ENCODE results near the gene SLC25A12.
"Not testable (repeated sequence)": the region's sequence is repeated elsewhere in the genome, so short reads cannot be mapped to it uniquely, and the experiment has no call there.

The SLC25A12 gene

GRCh38 chr2:171832489-171832888 lies 61.6 kb downstream of the SLC25A12 start:
- in situ Hi-C loops (cut with MboI; ENCODE audit: low sequenced_read_pairs) = no loop called here

DNA sequence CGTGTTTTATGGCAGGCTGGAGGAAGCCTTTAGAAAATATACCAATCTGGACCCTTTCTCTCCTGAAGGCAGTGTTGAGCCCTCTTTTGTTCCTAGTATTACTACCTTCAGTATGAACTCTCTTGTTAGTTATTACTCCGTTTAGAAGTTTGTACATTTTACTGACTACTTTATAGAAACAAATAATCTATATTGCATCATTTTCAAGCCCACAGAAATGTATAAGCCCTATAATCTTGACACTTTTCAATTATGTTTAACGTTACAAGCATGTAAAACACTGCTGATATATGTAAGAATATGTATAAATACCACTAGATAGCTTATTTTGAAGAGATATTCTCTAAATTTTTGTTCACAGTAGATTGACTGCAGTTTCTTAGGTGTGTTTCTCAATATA lies 64.0 kb downstream of the SLC25A12 start:
- in situ Hi-C loops (cut with MboI; ENCODE audit: low sequenced_read_pairs) = no loop called here

- in situ Hi-C loops (cut with MboI; ENCODE audit: low sequenced_read_pairs) = no loop called here
Observed at GRCh38 chr2:171824086-171824485, 70.0 kb downstream of the SLC25A12 start.

DNA sequence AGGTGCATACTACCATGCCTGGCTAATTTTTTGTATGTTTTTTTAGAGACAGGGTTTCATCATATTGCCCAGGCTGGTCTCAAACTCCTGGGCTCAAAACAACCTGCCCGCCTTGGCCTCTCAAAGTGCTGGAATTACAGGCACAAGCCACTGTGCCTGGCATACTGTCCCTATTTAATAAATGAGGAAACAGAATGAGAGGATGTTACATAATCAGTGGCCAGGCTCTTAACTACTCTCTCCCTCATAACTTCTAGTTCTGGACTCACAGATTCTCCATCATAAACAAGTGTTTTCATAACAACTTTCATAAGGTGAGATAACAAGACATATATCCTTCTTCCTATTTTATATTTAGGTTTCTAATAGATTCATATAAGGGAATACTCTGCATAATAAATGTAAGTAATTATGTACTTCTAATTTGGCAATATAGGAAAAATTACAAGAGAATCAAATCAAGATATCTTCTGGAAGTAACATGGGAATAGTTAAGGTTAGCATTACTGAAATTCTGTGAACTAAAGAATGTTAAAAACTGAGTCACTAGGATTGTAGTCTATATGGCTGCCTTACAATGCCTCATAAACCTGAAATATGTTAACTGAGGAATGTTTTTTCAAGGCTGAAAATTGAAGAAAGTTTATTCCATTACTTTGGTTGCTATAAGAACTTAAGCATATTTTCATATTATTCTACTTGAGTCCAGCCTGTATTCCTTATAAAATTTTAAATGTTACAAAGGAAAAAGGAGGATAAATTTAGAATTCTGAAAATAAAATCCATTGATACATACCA lies 71.3 kb downstream of the SLC25A12 start:
- in situ Hi-C loops (cut with MboI; ENCODE audit: low sequenced_read_pairs) = no loop called here

DNA sequence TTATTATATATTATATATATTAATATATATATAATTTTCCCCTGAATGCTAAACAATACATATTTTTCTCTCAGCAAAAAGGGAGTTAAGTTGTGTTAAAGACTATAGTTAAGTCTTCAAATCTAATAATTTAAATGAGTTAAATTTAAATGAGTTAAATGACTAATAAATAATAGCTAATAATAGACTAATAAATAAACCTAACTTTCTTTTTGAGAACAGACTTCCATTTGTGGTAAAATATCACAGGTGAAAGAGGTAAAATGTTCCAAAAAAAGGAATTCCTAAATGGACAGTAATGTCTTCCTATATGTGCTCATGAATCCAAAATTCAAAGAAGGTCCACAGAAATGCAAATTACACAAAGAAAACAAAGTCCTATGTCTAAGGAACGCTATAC lies 74.6 kb downstream of the SLC25A12 start:
- in situ Hi-C loops (cut with MboI; ENCODE audit: low sequenced_read_pairs) = no loop called here

DNA sequence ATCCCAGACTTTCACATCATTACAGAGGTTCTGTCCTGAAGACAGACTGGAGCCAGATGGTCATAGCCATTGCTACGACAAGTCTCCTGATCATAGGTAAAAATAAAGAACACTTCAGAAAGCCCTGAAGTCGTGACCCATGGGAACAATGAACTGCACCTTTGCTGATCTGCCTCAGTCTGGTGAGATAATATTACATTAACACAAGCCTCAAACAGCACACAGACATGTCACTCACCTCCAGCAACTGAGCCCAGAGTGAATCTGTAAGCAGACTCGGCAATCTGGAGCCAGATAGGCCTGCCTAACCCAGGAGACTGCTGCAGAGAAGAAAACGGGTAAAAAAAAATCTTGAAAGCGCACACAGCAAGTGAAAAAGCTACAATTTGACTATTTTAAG lies 79.2 kb downstream of the SLC25A12 start:
- in situ Hi-C loops (cut with MboI; ENCODE audit: low sequenced_read_pairs) = no loop called here

- in situ Hi-C loops (cut with MboI; ENCODE audit: low sequenced_read_pairs) = no loop called here
Observed at GRCh38 chr2:171814174-171814573, 79.9 kb downstream of the SLC25A12 start.

GRCh38 chr2:171813729-171814128 lies 80.3 kb downstream of the SLC25A12 start:
- in situ Hi-C loops (cut with MboI; ENCODE audit: low sequenced_read_pairs) = no loop called here

DNA sequence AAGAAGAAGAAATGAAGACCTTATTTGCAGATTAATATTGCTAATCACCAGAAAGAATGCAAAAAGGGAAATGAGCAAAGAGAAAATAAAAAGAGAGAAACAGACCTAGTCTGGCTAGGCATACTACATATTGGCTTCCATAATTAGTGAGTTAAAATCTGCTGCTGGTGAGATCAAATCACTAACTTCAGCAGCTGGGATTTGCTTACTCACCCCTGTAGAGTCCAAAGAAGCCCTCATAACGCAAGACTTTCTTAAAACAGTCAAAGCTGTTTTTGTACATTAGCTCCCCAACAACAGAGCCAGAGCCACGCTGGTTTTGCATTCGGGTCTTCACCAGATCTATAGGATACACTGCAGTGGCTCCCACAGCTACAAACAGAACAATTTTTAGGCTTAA lies 80.9 kb downstream of the SLC25A12 start:
- in situ Hi-C loops (cut with MboI; ENCODE audit: low sequenced_read_pairs) = no loop called here

DNA sequence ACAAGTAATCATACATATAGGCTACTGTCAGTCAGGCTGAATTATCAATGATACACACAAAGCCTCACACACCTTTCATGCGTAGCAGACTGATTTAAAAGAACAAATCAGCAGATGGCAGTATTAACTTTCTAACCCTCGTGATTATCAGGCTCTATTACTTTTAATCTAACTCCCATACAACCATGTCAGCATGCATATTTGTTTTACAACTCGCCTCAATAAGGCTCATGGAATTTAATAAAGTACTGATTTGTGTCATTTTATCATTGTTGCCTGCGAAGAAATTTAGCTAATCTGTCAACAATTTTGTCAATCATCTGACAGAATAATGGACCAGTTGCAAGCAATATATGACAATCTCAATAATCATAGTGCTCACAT lies 82.8 kb downstream of the SLC25A12 start:
- in situ Hi-C loops (cut with MboI; ENCODE audit: low sequenced_read_pairs) = no loop called here

DNA sequence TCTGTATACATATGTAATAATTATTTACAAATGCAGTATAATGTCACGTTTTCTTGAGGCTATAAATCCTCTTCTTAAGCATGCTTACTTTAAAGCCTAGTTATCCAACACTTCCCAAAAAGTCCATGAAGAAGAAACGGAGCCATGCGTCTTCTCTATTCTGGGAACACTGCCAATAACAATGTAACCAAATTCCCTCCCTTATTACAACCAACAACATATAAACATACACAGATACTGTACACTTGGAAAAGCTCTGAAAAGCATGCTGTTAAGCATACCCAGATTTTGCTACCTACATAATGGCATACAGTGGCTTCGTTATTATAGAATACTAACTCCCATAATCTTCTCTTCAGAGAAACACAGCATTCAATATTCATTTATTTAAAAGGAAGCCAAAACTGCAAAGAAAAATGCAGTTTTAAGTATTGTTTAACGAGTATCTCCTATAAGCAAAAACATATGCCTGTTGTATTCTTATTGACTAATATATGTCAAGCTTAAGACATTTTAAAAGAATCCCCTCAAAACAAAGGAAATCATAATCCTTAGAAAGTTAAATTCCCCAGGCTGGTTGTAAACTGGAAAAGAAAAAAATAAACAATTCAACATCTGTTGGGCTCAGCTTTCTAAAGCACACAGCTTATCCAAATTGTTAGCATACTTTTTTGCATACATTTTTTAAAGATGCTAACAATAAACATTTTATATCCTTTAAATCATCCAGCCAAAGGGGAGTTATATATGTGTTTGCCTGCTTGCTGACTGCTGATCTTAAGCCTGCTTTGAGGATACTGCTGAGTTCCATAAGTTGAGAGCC lies 83.4 kb downstream of the SLC25A12 start:
- in situ Hi-C loops (cut with MboI; ENCODE audit: low sequenced_read_pairs) = no loop called here

GRCh38 chr2:171808885-171809284 lies 85.2 kb downstream of the SLC25A12 start:
- in situ Hi-C loops (cut with MboI; ENCODE audit: low sequenced_read_pairs) = not testable (repeated sequence)

- in situ Hi-C loops (cut with MboI; ENCODE audit: low sequenced_read_pairs) = no loop called here
Observed at GRCh38 chr2:171807831-171808393, 86.1 kb downstream of the SLC25A12 start.

DNA sequence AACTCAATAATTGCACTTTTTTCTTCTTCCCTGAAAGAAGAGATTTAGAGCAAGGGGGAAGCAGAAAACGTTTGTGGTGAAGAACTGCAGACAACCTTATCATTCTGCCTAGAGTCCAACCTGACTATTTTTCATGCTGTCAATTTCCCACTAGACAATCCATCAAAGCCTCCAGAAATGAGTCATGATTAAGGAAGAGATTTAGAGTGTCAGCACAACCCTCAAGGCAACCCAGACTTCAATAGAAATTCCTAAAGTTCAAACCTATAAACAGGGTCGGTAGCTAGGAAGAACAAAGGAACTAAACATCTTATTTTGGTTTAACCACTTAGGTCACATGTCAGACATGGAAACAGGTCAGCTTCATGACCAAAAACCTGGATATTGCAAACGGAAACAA lies 86.9 kb downstream of the SLC25A12 start:
- in situ Hi-C loops (cut with MboI; ENCODE audit: low sequenced_read_pairs) = no loop called here

DNA sequence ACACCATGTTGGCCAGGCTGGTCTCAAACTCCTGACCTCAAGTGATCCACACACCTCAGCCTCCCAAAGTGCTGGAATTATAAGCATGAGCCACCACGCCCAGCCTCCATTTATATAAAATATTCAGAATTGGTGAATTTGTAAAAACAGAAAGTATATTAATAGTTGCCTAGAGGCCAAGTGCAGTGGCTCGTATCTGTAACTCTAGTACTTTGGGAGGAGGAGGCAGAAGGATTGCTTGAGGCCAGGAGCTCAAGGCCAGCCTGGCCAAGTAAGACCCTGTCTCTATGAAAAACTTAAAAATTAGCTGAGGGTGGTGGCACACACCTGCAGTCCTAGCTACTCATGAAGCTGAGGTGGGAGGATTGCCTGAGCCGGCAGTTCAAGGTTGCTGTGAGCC lies 89.6 kb downstream of the SLC25A12 start:
- in situ Hi-C loops (cut with MboI; ENCODE audit: low sequenced_read_pairs) = no loop called here

DNA sequence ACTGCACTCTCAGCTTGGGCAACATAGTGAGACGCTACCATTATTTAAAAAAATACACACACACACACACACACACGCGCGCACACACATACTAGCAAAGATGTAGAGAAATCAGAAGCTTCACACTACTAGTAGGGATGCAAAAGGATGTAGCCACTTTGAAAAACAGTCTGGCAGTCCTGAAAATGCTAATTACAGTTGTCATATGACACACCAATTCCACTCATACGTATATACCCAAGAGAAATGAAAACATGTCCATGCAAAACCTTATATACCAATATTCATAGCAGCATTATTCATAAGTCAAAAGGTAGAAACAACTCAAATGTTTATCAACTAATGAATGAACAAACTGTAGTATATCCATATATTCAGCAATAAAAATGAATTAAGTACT lies 90.3 kb downstream of the SLC25A12 start:
- in situ Hi-C loops (cut with MboI; ENCODE audit: low sequenced_read_pairs) = no loop called here

DNA sequence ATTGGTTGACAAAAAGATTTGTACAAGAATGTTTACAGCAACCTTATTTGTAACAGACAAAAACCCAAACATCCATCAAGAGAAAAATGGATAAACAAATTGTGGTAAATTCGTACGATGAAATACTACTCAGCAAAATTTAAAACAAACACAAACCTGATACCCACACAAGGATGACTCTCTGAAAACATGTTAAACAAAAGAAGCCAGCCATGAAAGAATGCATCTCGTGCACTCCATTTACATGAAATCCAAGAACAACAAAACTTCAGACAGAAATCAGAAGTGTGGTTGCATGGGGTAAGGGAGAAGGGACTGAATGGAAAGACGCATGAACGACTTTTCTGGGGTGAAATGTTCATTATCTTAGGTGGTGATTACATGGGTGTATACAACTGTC lies 93.4 kb downstream of the SLC25A12 start:
- in situ Hi-C loops (cut with MboI; ENCODE audit: low sequenced_read_pairs) = no loop called here

DNA sequence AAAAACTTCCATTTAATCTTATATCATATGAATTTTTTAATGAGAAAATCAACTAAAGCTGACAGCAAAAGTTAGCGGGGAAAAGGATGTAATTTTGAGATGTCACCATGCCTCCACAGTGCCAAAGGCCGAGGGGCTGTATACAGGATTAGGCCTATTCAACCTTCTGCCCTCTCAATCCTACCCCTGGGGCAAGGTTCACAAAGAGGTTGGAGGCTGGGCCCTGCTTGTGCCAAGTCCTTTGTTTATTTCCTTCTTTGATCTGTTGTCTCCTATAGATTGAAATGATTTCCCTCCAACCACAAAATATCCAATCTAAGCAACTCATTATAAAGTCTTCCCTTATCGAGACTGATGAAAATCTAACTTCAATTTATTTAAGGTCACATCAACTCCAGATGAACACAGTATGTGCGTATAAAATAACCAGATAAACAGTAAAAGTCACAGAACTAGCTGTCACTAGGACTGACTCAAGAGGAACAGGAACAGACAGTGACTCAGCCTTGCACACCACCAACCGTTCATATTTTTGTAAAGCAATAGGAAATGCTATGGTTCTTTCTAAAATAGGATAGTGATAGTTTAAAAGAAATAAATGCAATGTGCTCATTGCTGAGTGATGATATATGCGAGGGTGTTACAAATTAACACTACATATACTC lies 95.8 kb downstream of the SLC25A12 start:
- in situ Hi-C loops (cut with MboI; ENCODE audit: low sequenced_read_pairs) = no loop called here

GRCh38 chr2:171794918-171795317 lies 99.1 kb downstream of the SLC25A12 start:
- in situ Hi-C loops (cut with MboI; ENCODE audit: low sequenced_read_pairs) = no loop called here

- in situ Hi-C loops (cut with MboI; ENCODE audit: low sequenced_read_pairs) = no loop called here
Observed at GRCh38 chr2:171793691-171794678, 100.1 kb downstream of the SLC25A12 start.
